Measurements from ENCODE around the gene PRPF40B.
A peak's percentile ranks its signal among the peaks of the same experiment; 100 is the strongest.

Gene PRPF40B

DNA sequence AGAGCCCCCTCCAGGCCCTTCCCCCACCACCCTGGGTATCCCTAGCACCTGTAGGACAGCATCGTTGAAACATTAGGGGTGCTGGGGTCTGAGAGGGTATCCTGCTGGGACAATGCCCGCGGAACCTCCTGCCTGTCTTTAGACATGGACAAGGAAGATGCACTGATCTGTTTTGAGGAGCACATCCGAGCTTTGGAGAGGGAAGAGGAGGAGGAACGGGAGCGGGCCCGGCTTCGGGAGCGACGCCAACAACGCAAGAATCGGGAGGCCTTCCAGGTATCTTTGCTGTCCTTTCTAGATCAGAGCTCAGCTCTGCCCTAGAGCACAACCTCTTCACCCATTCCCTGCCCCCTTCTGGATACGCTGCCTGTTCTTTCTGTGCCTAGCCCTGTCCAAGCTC, 13.2 kb downstream of the PRPF40B start:
- in situ Hi-C loops (cut with HindIII; ENCODE audit: low sequenced_read_pairs), result no loop called here
- TF ChIP-seq, protein P1, sequence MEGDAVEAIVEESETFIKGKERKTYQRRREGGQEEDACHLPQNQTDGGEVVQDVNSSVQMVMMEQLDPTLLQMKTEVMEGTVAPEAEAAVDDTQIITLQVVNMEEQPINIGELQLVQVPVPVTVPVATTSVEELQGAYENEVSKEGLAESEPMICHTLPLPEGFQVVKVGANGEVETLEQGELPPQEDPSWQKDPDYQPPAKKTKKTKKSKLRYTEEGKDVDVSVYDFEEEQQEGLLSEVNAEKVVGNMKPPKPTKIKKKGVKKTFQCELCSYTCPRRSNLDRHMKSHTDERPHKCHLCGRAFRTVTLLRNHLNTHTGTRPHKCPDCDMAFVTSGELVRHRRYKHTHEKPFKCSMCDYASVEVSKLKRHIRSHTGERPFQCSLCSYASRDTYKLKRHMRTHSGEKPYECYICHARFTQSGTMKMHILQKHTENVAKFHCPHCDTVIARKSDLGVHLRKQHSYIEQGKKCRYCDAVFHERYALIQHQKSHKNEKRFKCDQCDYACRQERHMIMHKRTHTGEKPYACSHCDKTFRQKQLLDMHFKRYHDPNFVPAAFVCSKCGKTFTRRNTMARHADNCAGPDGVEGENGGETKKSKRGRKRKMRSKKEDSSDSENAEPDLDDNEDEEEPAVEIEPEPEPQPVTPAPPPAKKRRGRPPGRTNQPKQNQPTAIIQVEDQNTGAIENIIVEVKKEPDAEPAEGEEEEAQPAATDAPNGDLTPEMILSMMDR (IDR thresholded peaks at IDR 0.05; ENCODE audit: low read depth, low read length), result no peak
- H3K4me3 ChIP-seq (ENCODE audit: low read depth, low read length), result no peak overlapping the region
- DNase-seq (ENCODE audit: low read depth, low spot score), result no peak

DNA sequence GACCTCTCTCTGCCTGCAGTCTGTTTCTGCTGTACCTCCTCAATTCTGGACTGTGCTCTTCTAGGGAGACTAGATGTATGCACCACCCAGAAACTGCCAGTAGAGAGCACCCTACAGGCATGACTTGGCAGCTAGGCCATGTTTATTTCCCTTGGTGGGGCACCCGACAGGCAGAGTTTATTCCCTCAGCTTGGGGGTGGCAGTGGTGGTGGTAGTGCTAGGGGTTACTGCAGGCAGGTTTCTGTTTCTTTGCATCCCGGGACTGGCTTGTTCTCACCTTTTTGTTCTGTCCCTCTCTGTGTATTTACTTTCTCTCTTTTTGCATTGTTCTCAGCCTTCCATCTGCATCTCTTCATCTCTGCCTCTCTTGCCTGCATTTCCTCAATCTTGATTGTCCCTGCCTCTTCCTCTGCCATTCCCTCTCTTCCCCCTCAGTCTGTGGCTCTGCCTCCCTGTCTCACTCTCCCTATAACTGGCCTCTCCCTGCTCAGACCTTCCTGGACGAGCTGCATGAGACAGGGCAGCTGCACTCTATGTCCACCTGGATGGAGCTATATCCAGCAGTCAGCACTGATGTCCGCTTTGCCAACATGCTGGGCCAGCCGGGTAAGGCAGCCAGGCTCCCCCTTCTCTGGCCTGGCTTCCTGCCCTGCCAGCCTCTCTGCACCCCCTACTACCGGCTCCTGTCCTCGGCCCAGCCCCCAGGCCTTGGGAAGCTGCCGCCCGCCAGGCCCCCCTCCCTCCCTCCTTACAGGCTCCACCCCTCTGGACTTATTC, 13.8 kb downstream of the PRPF40B start:
- DNase-seq (ENCODE audit: low read depth, low spot score), result peak; percentile 69

DNA sequence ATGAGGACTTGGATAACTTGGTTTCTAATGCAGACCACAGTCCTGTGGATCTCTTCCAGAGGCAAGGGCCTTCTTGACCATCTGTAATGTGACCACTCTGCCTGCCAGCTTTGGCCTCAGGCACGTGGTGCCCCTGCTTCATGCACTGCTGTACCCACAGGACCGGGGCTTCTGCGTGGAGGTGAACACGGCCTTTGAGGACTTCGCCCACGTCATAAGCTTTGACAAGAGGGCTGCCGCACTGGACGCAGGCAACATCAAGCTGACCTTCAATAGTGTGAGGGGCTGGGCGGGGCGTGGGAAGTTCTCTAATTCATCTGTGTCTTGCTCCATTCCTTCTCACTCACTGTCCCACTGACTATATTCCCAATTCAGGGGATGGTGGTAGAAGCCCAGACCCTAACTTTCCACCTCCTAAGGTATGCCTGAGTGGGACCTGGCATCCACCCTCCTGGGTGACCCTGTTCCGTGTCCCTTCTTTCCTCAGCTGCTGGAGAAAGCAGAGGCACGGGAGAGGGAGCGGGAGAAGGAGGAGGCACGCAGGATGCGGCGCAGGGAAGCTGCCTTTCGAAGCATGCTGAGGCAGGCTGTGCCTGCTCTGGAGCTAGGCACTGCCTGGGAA, 18.5 kb downstream of the PRPF40B start:
- H3K4me3 ChIP-seq (ENCODE audit: low read depth, low read length), result no peak overlapping the region
- TF ChIP-seq, protein P1 (IDR thresholded peaks at IDR 0.05; ENCODE audit: low read depth, low read length), result no peak
- no peak for DNase-seq (ENCODE audit: low read depth, low spot score)
- in situ Hi-C loops (cut with HindIII; ENCODE audit: low sequenced_read_pairs), result no loop called here

More for the DNA sequence above, 13.8 kb downstream of the PRPF40B start:
- H3K4me3 ChIP-seq (ENCODE audit: low read depth, low read length), result no peak overlapping the region
- in situ Hi-C loops (cut with HindIII; ENCODE audit: low sequenced_read_pairs), result no loop called here
- TF ChIP-seq, protein P1 (IDR thresholded peaks at IDR 0.05; ENCODE audit: low read depth, low read length), result peak; percentile 85

DNA sequence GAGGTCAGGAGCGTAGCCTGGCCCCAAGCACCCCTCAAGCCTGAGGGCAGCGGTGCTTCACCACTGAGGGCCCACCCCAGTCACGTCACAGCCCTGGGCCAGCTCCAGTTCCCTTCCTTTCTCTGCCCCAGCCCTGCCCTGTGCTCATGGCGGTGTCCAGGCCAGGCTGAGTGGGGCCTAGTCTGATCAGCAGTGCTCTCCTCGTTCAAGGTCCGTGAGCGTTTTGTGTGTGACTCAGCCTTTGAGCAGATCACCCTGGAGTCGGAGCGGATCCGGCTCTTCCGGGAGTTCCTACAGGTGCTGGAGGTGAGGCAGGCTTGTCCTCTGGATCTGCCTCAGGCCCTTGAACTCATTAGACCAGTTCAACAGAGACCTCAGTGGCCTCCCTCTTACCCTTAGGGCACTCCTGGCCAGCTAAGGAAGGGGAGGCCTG, 19.0 kb downstream of the PRPF40B start:
- in situ Hi-C loops (cut with HindIII; ENCODE audit: low sequenced_read_pairs), result no loop called here
- TF ChIP-seq, protein P1 (IDR thresholded peaks at IDR 0.05; ENCODE audit: low read depth, low read length), result no peak
- no peak for DNase-seq (ENCODE audit: low read depth, low spot score)
- no peak overlapping the region for H3K4me3 ChIP-seq (ENCODE audit: low read depth, low read length)

DNA sequence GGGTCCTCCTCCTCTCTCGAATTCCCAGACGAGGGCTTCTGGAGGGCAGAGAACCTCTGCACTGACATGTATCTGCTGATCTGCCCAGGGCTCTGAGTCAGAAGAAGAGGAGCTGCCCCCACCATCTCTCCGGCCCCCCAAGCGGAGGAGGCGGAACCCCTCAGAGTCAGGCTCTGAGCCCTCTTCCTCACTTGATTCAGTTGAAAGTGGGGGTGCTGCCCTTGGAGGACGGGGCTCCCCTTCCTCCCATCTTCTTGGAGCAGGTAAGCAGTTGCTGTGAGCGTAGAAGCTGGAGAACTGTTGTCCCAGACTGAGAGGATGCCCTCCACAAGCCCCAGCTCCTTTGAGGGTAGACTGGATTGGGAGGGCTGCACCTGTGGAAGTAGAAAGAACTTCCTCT, 19.8 kb downstream of the PRPF40B start:
- H3K4me3 ChIP-seq (ENCODE audit: low read depth, low read length), result no peak overlapping the region
- TF ChIP-seq, protein P1 (IDR thresholded peaks at IDR 0.05; ENCODE audit: low read depth, low read length), result no peak
- DNase-seq (ENCODE audit: low read depth, low spot score), result no peak
- in situ Hi-C loops (cut with HindIII; ENCODE audit: low sequenced_read_pairs), result no loop called here

GRCh38 chr12:49643961-49644619, 20.7 kb downstream of the PRPF40B start:
- in situ Hi-C loops (cut with HindIII; ENCODE audit: low sequenced_read_pairs), result no loop called here
- H3K4me3 ChIP-seq (ENCODE audit: low read depth, low read length), result no peak overlapping the region
- no peak for DNase-seq (ENCODE audit: low read depth, low spot score)
- TF ChIP-seq, protein P1 (IDR thresholded peaks at IDR 0.05; ENCODE audit: low read depth, low read length), result no peak
